ENCODE data around the gene OR5H2. TPM values are rescaled to one million over a fixed set of nuclear protein-coding genes. Genes with fewer than 3 reads are reported as not detected.
"Not testable (repeated sequence)": the region's sequence is repeated elsewhere in the genome, so short reads cannot be mapped to it uniquely, and the experiment has no call there.

Gene OR5H2
- not detected for polyA plus RNA-seq (ENCODE audit: insufficient read length)

DNA sequence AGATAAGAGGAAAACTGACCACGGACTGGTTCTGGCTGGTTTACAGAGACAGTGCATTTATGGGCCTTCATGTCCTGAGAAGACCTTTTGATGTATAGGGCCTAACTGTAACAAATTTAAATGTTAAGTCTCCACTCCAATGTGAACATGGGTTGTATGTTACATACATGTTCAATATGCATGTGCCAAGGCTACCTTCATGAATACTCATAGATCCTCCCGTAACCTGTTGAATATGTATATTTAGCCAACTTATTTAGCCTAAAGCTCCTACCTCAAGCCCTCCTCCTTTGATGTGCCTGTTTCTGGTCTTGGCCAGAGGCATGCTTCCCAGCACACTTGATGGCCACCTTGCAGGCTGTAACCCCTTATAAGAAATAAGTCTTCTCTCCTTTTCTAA lies at the start of gene OR5H2:
OR5H2 (plus strand) TSS at position 301 of the 400 bp plus-strand sequence. CDS start 398 bp downstream, outside the sequence.
- DNase-seq, result no peak

DNA sequence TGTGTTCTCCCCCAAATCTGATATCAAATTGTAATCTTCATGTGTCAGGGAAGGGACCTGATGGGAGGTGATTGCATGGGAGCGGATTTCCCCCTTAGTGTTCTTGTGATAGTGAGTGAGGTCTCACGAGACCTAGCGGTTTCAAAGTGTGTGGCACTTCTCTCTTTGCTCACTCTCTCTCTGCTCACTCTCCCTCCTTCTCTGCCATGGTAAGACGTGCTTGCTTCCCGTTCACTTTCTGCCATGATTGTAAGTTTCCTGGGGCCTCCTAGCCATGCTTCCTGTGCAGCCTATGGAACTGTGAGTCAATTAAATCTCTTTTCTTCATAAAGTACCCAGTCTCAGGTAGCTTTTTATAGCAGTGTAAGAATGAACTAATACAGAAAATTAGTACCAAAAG lies 48.8 kb upstream of the OR5H2 start:
- DNase-seq, result no peak

GRCh38 chr3:98240131-98240530 lies 42.2 kb upstream of the OR5H2 start:
- DNase-seq, result no peak

DNA sequence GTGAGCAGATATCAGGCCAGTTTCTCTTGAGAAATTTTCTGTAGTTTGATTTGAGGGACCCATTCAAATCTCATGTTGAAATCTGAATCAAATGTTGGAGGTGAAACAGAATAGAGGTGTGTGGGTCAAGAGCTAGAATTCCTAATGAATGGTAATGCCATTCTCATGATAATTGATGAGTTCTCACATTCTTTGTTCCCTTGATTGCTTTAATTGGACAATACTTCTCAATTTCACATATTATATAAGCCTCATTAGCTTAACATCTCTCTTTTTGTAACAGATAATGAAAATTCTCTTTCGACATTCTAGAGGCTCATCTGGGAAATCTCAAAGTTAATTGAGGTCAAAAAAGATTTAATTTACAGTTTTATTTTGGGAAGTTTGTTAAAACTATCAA lies 40.1 kb upstream of the OR5H2 start:
- DNase-seq, result no peak

DNA sequence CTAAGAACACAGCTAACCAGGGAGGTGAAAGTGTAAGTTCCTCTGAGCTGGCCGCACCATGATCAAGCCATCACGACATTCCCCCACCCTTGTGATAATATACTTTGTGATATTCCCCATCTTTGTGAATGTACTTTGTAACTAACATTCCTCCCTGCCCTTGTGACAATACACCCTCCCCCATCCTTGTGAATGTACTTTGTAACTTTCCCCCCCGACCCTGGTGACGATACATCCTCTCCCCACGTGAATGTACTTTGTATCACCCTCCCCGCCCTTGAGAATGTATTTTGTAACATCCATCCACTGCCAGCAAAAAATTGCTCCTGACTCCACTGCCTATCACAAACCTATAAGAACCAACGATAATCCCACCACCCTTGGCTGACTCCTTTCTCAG lies 38.5 kb upstream of the OR5H2 start:
- no peak for DNase-seq

- DNase-seq, result no peak
These were observed 36.2 kb upstream of the OR5H2 start for GRCh38 chr3:98246142-98246541.

DNA sequence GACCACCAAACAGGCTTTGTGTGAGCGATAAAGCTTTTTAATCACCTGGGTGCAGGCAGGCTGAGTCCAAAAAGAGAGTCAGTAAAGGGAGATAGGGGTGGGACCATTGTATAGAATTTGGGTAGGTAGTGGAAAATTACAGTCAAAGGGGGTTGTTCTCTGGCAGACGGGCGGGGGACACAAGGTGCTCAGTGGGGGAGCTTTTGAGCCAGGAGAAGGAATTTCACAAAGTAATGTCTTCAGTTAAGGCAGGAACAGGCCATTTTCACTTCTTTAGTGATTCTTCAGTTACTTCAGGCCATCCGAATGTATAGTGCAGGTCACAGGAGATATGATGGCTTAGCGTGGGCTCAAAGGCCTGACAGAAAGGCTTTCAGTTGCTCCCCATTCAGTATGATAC lies 26.3 kb upstream of the OR5H2 start:
- not testable (repeated sequence) for DNase-seq

DNA sequence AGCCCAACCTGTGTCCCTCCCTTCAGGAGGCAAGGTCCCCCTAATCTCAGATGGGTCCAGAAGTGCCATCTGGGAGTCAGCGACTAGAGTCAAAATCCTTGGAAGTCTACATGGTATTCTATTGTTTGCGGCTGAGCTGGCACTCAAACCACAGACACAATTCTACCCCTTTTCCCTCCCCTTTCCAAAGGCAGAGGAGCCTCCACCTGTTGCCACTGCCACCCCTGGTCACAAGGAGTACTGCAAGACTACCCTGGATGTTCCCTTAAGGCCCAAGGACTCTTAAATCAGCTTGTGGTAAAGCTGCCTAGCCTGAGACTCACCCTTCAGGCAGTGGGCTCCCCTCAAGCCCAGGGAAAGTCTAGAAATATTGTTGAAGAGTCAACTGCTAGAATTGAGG lies 22.6 kb upstream of the OR5H2 start:
- no peak for DNase-seq

- DNase-seq, result peak; percentile 41
These were observed 20.3 kb upstream of the OR5H2 start for GRCh38 chr3:98262046-98262445.

- DNase-seq, result no peak
These were observed 18.4 kb upstream of the OR5H2 start, which contains the start of gene OR5H6 for GRCh38 chr3:98263944-98264343. Gene OR5H6, plus strand, starts transcription at chr3:98264244. Its CDS starts 89 bp downstream, at chr3:98264333.

GRCh38 chr3:98269846-98270245 lies 12.5 kb upstream of the OR5H2 start:
- no peak for DNase-seq

- no peak for DNase-seq
These were observed 10.2 kb upstream of the OR5H2 start for GRCh38 chr3:98272126-98272525.

- DNase-seq, result no peak
These were observed 7.4 kb upstream of the OR5H2 start for GRCh38 chr3:98274914-98275313.

- no peak for DNase-seq
These were observed 8.6 kb downstream of the OR5H2 start for GRCh38 chr3:98290916-98291315.

GRCh38 chr3:98291332-98291957 lies 9.1 kb downstream of the OR5H2 start:
- DNase-seq, result no peak

DNA sequence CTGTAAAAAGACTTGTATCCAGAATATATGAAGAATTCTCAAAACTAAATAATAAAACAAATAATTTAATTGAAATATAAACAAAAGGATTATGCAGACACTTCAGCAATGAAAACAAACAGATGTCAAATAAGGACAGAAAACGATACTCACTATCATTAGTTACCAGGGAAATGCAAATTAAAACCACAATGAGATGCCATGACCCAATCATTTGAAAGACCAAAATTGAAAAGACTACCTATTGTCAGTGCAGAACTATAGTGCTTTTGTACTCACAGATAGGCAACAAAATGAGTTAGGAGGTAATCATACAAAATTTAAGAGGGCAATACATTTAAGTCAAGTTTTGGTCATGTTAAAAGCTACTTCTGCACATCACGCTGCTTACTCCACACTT lies 39.8 kb downstream of the OR5H2 start:
- no peak for DNase-seq

DNA sequence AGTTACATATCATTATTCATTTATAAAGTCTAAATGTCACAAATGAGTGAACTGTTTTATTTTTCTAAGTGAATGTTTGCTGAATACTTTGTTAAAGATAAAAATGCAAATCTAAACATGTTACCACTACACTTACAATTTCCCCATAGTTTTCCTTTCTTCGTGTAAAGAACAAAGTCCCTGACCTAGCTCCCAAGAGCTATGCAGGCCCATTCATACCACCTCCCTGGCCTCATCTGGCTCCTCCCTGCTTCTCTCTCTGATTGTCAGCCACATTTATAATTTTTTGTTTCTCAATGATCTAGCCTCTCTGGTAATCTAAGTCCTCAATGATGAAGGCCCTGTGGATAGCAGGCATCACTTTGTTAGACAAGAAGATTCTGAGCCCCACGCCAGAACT lies 40.4 kb downstream of the OR5H2 start:
- DNase-seq, result no peak

DNA sequence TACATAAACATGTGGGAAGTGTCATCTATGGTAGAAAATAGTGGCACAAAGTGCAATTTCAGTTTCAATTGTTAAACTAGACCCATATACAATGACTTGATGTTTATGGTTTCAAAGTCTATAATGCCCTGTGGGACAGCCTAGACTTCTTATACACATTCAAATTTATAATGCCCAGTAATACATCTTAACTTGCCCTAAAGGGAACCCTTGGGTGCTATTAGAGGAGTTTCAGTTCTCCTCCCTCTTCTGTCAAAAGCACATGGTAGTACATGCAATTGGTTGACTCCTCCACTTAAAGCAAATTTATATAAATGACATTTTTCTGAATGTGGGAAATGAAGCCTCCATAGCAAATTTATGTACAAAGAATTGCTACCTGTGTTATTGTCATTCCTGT lies 41.1 kb downstream of the OR5H2 start:
- DNase-seq, result no peak

GRCh38 chr3:98325055-98325454 lies 42.8 kb downstream of the OR5H2 start:
- DNase-seq, result no peak

DNA sequence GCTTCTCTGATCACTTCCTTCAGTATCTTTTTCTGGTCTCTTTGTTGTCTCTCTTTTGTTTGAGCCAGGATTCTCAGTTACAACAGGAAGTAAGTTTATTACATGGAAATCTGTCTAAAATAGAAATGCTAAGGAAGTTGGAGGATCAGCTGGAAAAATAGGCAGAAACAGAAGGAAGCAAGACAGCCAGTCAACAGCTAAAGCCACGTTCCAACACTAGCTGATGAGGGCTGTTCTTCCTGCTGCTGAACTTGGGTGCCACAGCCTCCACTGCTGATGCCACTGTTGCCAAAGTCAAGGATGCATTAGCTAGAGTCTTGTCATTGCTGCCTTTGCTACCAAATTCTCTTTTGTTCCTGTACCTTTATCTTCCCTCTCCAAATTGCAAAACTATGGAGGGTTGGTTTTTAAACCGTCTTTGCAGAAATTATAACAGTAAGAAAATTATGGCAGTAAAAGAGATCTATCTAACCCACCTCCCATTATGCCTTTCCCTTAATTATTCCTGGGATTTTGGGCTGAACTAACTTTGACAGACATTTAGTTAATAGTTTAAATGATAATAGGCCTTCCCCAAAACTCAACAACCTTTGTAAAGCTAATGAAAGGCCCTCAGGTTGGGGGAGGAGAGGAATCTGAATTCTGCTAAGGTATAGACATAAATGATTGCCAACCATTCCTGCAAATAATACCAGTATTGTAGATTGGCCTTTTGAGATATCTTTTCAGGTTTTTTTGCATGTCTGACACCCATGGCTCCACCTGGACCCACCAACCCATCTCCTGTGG lies 44.0 kb downstream of the OR5H2 start:
- no peak for DNase-seq

- no peak for DNase-seq
These were observed 44.6 kb downstream of the OR5H2 start for GRCh38 chr3:98326945-98327344.

DNA sequence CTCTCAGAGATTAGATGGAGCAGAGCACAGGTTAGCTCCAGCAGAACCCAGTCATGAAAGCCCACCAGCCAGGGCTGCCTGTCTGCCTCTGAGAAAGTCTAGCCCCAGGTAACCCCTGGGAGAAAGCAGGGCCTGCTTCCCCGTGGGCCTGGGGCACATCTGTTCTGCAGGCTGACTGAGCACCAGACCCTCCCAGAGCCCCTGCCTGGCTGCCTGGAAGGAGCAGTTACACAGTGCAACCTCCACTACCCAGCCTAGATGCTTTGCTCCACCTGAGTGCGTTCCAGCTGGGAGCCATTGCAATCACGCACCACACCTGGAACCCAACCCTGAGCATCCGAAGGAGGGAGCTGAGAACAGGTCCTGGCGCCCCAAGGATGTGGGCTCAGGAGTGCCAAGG lies 46.6 kb downstream of the OR5H2 start:
- no peak for DNase-seq

DNA sequence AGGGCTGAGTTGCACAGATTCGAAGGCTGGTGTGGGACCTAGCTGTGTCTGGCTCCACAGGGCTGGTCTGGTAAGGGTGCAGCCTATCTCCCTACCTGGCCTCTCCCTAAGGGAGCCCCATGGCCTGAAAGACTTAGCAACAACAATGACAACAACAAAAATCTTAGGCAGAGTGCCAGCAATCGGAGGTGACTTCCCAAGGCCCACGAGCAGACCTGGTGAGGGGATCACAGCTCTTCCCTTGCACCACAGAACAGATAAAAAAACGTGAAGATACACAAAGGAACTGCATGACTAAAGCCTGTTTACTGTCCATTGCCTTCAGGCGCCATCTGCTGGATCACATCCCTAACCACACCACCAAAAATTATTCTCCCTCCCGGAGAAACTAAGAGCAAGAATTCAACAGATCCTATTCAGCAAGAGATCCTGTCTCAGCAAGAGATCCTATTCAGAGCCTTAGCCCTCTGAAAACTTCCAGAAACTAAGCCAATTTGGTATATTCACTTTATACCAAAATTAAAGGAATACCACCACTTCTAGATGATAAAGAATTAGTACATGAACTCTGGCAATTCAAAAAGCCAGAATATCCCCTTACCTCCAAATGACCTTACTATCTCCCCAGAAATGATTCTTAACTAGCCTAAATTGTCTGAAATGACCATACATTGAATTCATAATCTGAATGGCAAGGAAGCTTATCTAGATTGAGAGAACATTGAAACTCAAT lies 47.3 kb downstream of the OR5H2 start:
- DNase-seq, result peak; percentile 29

DNA sequence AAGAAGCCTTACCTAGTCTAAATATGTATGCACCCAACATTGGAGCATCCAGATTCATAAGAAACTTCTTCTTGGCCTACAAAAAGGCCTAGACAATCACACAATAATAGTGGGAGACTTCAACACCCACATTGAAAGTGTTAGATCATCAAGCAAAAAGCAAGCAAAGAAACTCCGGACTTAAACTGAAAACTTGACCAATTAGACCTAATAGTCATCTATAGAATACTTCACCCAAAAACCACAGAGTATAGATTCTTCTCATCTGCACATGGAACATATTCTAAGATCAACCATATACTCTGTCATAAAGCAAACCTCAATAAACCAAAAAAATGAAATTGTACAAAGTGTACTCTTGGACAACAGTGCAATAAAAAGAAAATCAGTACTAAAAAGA lies 49.0 kb downstream of the OR5H2 start:
- no peak for DNase-seq

All from hindlimb muscle (tissue), 1 donor.